ENCODE data around the gene IGFBP6. TPM values are rescaled to one million over a fixed set of nuclear protein-coding genes. Genes with fewer than 3 reads are reported as not detected.

Gene IGFBP6
- total and polyA plus RNA-seq, 9 of the 15 experiments (the other 6 are each of a cell fraction or from before 2014, with no cell fraction given): 0.15 to 1.4 (median 0.54) TPM

DNA sequence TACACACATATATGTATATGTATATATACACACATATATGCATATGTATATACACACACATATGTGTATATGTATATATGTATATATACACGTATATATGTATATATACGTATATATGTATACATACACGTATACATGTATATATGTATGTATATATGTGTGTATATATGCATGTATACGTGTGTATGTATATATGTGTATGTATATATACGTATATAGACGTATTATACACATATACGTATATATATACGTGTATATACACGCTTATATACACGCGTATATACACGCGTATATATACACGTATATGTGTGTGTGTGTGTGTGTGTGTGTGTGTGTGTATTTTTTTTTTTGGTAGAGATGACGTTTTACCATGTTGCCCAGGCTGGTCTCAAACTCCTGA lies 50.2 kb downstream of the IGFBP6 start (continued):
- TF ChIP-seq, protein P1, sequence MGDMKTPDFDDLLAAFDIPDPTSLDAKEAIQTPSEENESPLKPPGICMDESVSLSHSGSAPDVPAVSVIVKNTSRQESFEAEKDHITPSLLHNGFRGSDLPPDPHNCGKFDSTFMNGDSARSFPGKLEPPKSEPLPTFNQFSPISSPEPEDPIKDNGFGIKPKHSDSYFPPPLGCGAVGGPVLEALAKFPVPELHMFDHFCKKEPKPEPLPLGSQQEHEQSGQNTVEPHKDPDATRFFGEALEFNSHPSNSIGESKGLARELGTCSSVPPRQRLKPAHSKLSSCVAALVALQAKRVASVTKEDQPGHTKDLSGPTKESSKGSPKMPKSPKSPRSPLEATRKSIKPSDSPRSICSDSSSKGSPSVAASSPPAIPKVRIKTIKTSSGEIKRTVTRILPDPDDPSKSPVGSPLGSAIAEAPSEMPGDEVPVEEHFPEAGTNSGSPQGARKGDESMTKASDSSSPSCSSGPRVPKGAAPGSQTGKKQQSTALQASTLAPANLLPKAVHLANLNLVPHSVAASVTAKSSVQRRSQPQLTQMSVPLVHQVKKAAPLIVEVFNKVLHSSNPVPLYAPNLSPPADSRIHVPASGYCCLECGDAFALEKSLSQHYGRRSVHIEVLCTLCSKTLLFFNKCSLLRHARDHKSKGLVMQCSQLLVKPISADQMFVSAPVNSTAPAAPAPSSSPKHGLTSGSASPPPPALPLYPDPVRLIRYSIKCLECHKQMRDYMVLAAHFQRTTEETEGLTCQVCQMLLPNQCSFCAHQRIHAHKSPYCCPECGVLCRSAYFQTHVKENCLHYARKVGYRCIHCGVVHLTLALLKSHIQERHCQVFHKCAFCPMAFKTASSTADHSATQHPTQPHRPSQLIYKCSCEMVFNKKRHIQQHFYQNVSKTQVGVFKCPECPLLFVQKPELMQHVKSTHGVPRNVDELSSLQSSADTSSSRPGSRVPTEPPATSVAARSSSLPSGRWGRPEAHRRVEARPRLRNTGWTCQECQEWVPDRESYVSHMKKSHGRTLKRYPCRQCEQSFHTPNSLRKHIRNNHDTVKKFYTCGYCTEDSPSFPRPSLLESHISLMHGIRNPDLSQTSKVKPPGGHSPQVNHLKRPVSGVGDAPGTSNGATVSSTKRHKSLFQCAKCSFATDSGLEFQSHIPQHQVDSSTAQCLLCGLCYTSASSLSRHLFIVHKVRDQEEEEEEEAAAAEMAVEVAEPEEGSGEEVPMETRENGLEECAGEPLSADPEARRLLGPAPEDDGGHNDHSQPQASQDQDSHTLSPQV (IDR thresholded peaks at IDR 0.05): no peak
- no peak for TF ChIP-seq SNIP1 (IDR thresholded peaks at IDR 0.05; ENCODE audit: low read depth)
- TF ChIP-seq, protein P2, sequence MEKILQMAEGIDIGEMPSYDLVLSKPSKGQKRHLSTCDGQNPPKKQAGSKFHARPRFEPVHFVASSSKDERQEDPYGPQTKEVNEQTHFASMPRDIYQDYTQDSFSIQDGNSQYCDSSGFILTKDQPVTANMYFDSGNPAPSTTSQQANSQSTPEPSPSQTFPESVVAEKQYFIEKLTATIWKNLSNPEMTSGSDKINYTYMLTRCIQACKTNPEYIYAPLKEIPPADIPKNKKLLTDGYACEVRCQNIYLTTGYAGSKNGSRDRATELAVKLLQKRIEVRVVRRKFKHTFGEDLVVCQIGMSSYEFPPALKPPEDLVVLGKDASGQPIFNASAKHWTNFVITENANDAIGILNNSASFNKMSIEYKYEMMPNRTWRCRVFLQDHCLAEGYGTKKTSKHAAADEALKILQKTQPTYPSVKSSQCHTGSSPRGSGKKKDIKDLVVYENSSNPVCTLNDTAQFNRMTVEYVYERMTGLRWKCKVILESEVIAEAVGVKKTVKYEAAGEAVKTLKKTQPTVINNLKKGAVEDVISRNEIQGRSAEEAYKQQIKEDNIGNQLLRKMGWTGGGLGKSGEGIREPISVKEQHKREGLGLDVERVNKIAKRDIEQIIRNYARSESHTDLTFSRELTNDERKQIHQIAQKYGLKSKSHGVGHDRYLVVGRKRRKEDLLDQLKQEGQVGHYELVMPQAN (IDR thresholded peaks at IDR 0.05; ENCODE audit: borderline replicate concordance): no peak
- TF ChIP-seq HCFC1 (IDR thresholded peaks at IDR 0.05; ENCODE audit: low read depth, low read length): no peak
- TF ChIP-seq ZNF24 (IDR thresholded peaks at IDR 0.05): no peak
- TF ChIP-seq ZNF134 (CRISPR knock-in tag; conservative IDR thresholded peaks at IDR 0.05): no peak
- TF ChIP-seq, protein P3, sequence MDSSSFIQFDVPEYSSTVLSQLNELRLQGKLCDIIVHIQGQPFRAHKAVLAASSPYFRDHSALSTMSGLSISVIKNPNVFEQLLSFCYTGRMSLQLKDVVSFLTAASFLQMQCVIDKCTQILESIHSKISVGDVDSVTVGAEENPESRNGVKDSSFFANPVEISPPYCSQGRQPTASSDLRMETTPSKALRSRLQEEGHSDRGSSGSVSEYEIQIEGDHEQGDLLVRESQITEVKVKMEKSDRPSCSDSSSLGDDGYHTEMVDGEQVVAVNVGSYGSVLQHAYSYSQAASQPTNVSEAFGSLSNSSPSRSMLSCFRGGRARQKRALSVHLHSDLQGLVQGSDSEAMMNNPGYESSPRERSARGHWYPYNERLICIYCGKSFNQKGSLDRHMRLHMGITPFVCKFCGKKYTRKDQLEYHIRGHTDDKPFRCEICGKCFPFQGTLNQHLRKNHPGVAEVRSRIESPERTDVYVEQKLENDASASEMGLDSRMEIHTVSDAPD (CRISPR knock-in tag; IDR thresholded peaks at IDR 0.05): no peak
- TF ChIP-seq ZNF175 (CRISPR knock-in tag; IDR thresholded peaks at IDR 0.05; ENCODE audit: low read depth): no peak
- no peak for TF ChIP-seq SMARCA4 (IDR thresholded peaks at IDR 0.05)
- no peak for TF ChIP-seq FOXM1 (IDR thresholded peaks at IDR 0.05; ENCODE audit: low read depth)
- TF ChIP-seq FOXM1 (CRISPR knock-in tag; IDR thresholded peaks at IDR 0.05; ENCODE audit: low read depth): no peak
- TF ChIP-seq TFAM (CRISPR knock-in tag; conservative IDR thresholded peaks at IDR 0.05): no peak
- TF ChIP-seq CHD1 (IDR thresholded peaks at IDR 0.05; ENCODE audit: low read length): no peak
- TF ChIP-seq, protein P4, sequence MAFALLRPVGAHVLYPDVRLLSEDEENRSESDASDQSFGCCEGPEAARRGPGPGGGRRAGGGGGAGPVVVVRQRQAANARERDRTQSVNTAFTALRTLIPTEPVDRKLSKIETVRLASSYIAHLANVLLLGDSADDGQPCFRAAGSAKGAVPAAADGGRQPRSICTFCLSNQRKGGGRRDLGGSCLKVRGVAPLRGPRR (CRISPR knock-in tag; IDR thresholded peaks at IDR 0.05): peak; percentile 95
- no peak for TF ChIP-seq HMGN3 (IDR thresholded peaks at IDR 0.05; ENCODE audit: borderline replicate concordance, extremely low read depth, insufficient read length, low read depth, low read length)
- TF ChIP-seq, protein P5, sequence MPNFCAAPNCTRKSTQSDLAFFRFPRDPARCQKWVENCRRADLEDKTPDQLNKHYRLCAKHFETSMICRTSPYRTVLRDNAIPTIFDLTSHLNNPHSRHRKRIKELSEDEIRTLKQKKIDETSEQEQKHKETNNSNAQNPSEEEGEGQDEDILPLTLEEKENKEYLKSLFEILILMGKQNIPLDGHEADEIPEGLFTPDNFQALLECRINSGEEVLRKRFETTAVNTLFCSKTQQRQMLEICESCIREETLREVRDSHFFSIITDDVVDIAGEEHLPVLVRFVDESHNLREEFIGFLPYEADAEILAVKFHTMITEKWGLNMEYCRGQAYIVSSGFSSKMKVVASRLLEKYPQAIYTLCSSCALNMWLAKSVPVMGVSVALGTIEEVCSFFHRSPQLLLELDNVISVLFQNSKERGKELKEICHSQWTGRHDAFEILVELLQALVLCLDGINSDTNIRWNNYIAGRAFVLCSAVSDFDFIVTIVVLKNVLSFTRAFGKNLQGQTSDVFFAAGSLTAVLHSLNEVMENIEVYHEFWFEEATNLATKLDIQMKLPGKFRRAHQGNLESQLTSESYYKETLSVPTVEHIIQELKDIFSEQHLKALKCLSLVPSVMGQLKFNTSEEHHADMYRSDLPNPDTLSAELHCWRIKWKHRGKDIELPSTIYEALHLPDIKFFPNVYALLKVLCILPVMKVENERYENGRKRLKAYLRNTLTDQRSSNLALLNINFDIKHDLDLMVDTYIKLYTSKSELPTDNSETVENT (CRISPR knock-in tag; IDR thresholded peaks at IDR 0.05): peak; percentile 94
- no peak for TF ChIP-seq NONO (IDR thresholded peaks at IDR 0.05; ENCODE audit: low read depth in 2 of 2, low read length in 1 of 2)
- peak; percentile 97 for TF ChIP-seq PPARD (CRISPR knock-in tag; IDR thresholded peaks at IDR 0.05)
